AG10803 (cell line): ENCODE results near the gene DDAH1.

Experiments
- DNase-seq: peaks from one replicate; pipeline ENCODE4 v3.0.0; 2010; ENCODE audit warnings: low read depth
- H3K4me3 ChIP-seq: 2 replicates; pipeline ENCODE4 v1.5.1; 2011; ENCODE audit warnings: mild to moderate bottlenecking, low read length, control low read depth
- CTCF ChIP-seq: conservative IDR thresholded peaks from 2 replicates; pipeline ENCODE4 v1.5.1; 2011; ENCODE audit warnings: mild to moderate bottlenecking, low read length, control low read depth, inconsistent platforms

DDAH1 gene

GRCh38 chr1:85277802-85278201, 187.2 kb downstream of the DDAH1 start:
- H3K4me3 ChIP-seq: no peak overlapping the region
- TF ChIP-seq CTCF: no peak

GRCh38 chr1:85276978-85277639, 187.8 kb downstream of the DDAH1 start:
- H3K4me3 ChIP-seq: peak overlapping the region; percentile 70
- no peak for DNase-seq
- no peak for TF ChIP-seq CTCF

More at GRCh38 chr1:85277802-85278201, 187.2 kb downstream of the DDAH1 start:
- DNase-seq: no peak

- H3K4me3 ChIP-seq: peak within 1 kb of the TSS; percentile 98
- no peak for TF ChIP-seq CTCF
- DNase-seq: peak; percentile 97
These were observed 188.6 kb downstream of the DDAH1 start, which contains the start of gene BCL10 for GRCh38 chr1:85276215-85276977. Gene BCL10 (minus strand): TSS chr1:85276632. CDS start chr1:85276352, 280 bp downstream.

GRCh38 chr1:85275701-85276214, 189.2 kb downstream of the DDAH1 start:
- peak overlapping the region; percentile 98 for H3K4me3 ChIP-seq
- no peak for TF ChIP-seq CTCF
- DNase-seq: no peak

GRCh38 chr1:85274969-85275453, 189.9 kb downstream of the DDAH1 start:
- peak overlapping the region; percentile 98 for H3K4me3 ChIP-seq
- TF ChIP-seq CTCF: no peak
- peak; percentile 69 for DNase-seq

GRCh38 chr1:85273397-85273796, 191.6 kb downstream of the DDAH1 start:
- no peak overlapping the region for H3K4me3 ChIP-seq
- no peak for DNase-seq
- no peak for TF ChIP-seq CTCF
